GM12801 (cell line): ENCODE measurements around the gene VARS1.

Experiments
- CTCF ChIP-seq: IDR thresholded peaks from one replicate; pipeline ENCODE4 v1.5.1; 2011; ENCODE audit warnings: control low read depth; ENCODE audit not compliant: insufficient read length; ENCODE audit errors: extremely low read depth

Gene VARS1

GRCh38 chr6:31794294-31794865 is 1.2 kb downstream of the VARS1 start:
- no peak for TF ChIP-seq CTCF

- no peak for TF ChIP-seq CTCF
These were observed 2.8 kb downstream of the VARS1 start for GRCh38 chr6:31792761-31793171.

- no peak for TF ChIP-seq CTCF
These were observed 3.5 kb downstream of the VARS1 start for GRCh38 chr6:31792090-31792374.

GRCh38 chr6:31791324-31792089 is 4.0 kb downstream of the VARS1 start:
- TF ChIP-seq CTCF: no peak

GRCh38 chr6:31785475-31785874 is 10.1 kb downstream of the VARS1 start:
- TF ChIP-seq CTCF: no peak

- no peak for TF ChIP-seq CTCF
These were observed 11.2 kb downstream of the VARS1 start for GRCh38 chr6:31784098-31784925.

GRCh38 chr6:31782126-31782855 is 13.3 kb downstream of the VARS1 start:
- TF ChIP-seq CTCF: no peak
